NT2/D1 (cell line): Measurements from ENCODE around the gene RAMP3.

Experiments
- SUZ12 ChIP-seq: IDR thresholded peaks from 2 replicates; pipeline ENCODE4 v1.6.1; 2011; ENCODE audit not compliant: insufficient read length, insufficient read depth; ENCODE audit errors: extremely low read depth
- YY1 ChIP-seq: IDR thresholded peaks from 2 replicates; pipeline ENCODE4 v1.6.1; 2011; ENCODE audit not compliant: insufficient read length, insufficient read depth
- ZNF274 ChIP-seq: IDR thresholded peaks from 2 replicates; pipeline ENCODE4 v1.6.1; 2011; ENCODE audit warnings: mild to moderate bottlenecking, low read depth, low read length

- TF ChIP-seq ZNF274 (no peak), YY1 (no peak), SUZ12 (no peak)
Measured at GRCh38 chr7:45129906-45130305, 27.7 kb upstream of the RAMP3 start.
